SU-DHL-6 (cell line): ENCODE measurements around the gene SMARCAL1.

Source experiments
- H2AFZ ChIP-seq: fragments of 200-600 bp; sonication (generic); 2 replicates; pipeline ENCODE4 v1.6.1; 2014; ENCODE audit warnings: low read depth, mild to moderate bottlenecking, moderate library complexity, mixed read lengths, antibody characterized with exemption, low read length; ENCODE audit not compliant: severe bottlenecking
- H3F3A ChIP-seq: fragments of 200-600 bp; shearing (Covaris generic); 2 replicates; pipeline ENCODE4 v1.6.0; 2016; ENCODE audit warnings: antibody characterized with exemption, mild to moderate bottlenecking; ENCODE audit not compliant: insufficient read depth
- H3K27ac ChIP-seq: fragments of 200-600 bp; sonication (generic); 2 replicates; pipeline ENCODE4 v1.5.1; 2016; ENCODE audit warnings: low read depth, mild to moderate bottlenecking, low read length, moderate library complexity, mixed read lengths
- H3K27me3 ChIP-seq: fragments of 200-600 bp; sonication (generic), shearing (Covaris generic); 2 replicates; pipeline ENCODE4 v1.6.0; 2014; ENCODE audit warnings: mild to moderate bottlenecking, low read length
- H3K36me3 ChIP-seq: fragments of 200-600 bp; sonication (generic); 2 replicates; pipeline ENCODE4 v1.6.1; 2014; ENCODE audit warnings: mild to moderate bottlenecking, low read length, mixed read lengths
- H3K4me2 ChIP-seq: fragments of 300-600, 200-600 bp; shearing (Covaris generic), sonication (generic); 2 replicates; pipeline ENCODE4 v1.6.0; 2014; ENCODE audit warnings: low read length, low read depth, mild to moderate bottlenecking; ENCODE audit not compliant: poor library complexity, severe bottlenecking
- H3K4me3 ChIP-seq: fragments of 200-600 bp; sonication (generic); 2 replicates; pipeline ENCODE4 v1.5.1; 2014; ENCODE audit warnings: antibody characterized with exemption, low read length, mild to moderate bottlenecking, mixed read lengths; ENCODE audit not compliant: insufficient read depth, poor library complexity, severe bottlenecking
- H3K79me2 ChIP-seq: fragments of 200-600 bp; sonication (generic); 2 replicates; pipeline ENCODE4 v1.6.1; 2014; ENCODE audit warnings: mild to moderate bottlenecking, low read length, moderate library complexity; ENCODE audit not compliant: insufficient read depth
- H3K9ac ChIP-seq: fragments of 200-600 bp; sonication (generic); 2 replicates; pipeline ENCODE4 v1.7.0; 2014; ENCODE audit warnings: mild to moderate bottlenecking, low read length
- H3K9me2 ChIP-seq: fragments of 200-600 bp; sonication (generic); replicated peaks from 2 replicates; pipeline ENCODE4 v1.6.1; 2014; ENCODE audit warnings: low read length; ENCODE audit not compliant: insufficient read depth
- H3K9me3 ChIP-seq: fragments of 200-600 bp; sonication (generic); 2 replicates; pipeline ENCODE4 v1.6.1; 2014; ENCODE audit warnings: low read length, mixed read lengths; ENCODE audit not compliant: insufficient read depth
- H4K20me1 ChIP-seq: fragments of 200-600 bp; sonication (generic); 2 replicates; pipeline ENCODE4 v1.6.1; 2014; ENCODE audit warnings: low read depth, mild to moderate bottlenecking, antibody characterized with exemption, low read length, moderate library complexity, mixed read lengths
- EZH2phosphoT487 ChIP-seq: fragments of 200-600 bp; sonication (generic), shearing (Covaris generic); conservative IDR thresholded peaks from 2 replicates; pipeline ENCODE4 v1.6.1; 2018; ENCODE audit warnings: mild to moderate bottlenecking, antibody characterized with exemption, low read length, moderate library complexity, mixed read lengths
- TF ChIP-seq, protein P1 (sequence below): fragments of 200-600 bp; sonication (generic); IDR thresholded peaks from one replicate; pipeline ENCODE4 v1.5.1; 2017; ENCODE audit warnings: antibody characterized with exemption, mild to moderate bottlenecking, low read length, moderate library complexity; ENCODE audit not compliant: insufficient read depth, poor library complexity, severe bottlenecking

Gene SMARCAL1

GRCh38 chr2:216525972-216526371, 113.7 kb downstream of the SMARCAL1 start:
- no peak overlapping the region for H3K4me3 ChIP-seq
- no peaks in the 10 kb centered on the region for H3F3A ChIP-seq
- H3K9me2 ChIP-seq: no peaks in the 10 kb centered on the region
- no peak overlapping the region for H3K4me2 ChIP-seq
- no peaks in the 10 kb centered on the region for H3K79me2 ChIP-seq
- no peak overlapping the region for H3K27ac ChIP-seq
- no peaks in the 10 kb centered on the region for H3K36me3 ChIP-seq
- TF ChIP-seq, protein P1, sequence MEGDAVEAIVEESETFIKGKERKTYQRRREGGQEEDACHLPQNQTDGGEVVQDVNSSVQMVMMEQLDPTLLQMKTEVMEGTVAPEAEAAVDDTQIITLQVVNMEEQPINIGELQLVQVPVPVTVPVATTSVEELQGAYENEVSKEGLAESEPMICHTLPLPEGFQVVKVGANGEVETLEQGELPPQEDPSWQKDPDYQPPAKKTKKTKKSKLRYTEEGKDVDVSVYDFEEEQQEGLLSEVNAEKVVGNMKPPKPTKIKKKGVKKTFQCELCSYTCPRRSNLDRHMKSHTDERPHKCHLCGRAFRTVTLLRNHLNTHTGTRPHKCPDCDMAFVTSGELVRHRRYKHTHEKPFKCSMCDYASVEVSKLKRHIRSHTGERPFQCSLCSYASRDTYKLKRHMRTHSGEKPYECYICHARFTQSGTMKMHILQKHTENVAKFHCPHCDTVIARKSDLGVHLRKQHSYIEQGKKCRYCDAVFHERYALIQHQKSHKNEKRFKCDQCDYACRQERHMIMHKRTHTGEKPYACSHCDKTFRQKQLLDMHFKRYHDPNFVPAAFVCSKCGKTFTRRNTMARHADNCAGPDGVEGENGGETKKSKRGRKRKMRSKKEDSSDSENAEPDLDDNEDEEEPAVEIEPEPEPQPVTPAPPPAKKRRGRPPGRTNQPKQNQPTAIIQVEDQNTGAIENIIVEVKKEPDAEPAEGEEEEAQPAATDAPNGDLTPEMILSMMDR: no peak
- TF ChIP-seq EZH2phosphoT487: no peak
- H3K27me3 ChIP-seq: no peaks in the 10 kb centered on the region
- H3K9ac ChIP-seq: no peak overlapping the region
- H4K20me1 ChIP-seq: no peaks in the 10 kb centered on the region
- H2AFZ ChIP-seq: no peak overlapping the region
- no peaks in the 10 kb centered on the region for H3K9me3 ChIP-seq

GRCh38 chr2:216526939-216527338, 114.7 kb downstream of the SMARCAL1 start:
- H3K4me2 ChIP-seq: no peak overlapping the region
- no peaks in the 10 kb centered on the region for H3F3A ChIP-seq
- H3K9ac ChIP-seq: no peak overlapping the region
- no peak overlapping the region for H3K27ac ChIP-seq
- H3K36me3 ChIP-seq: no peaks in the 10 kb centered on the region
- H3K9me3 ChIP-seq: no peaks in the 10 kb centered on the region
- H2AFZ ChIP-seq: no peak overlapping the region
- no peaks in the 10 kb centered on the region for H3K27me3 ChIP-seq
- no peak overlapping the region for H3K4me3 ChIP-seq
- H3K9me2 ChIP-seq: no peaks in the 10 kb centered on the region
- H3K79me2 ChIP-seq: no peaks in the 10 kb centered on the region
- H4K20me1 ChIP-seq: no peaks in the 10 kb centered on the region
- TF ChIP-seq, protein P1: no peak
- no peak for TF ChIP-seq EZH2phosphoT487

GRCh38 chr2:216527600-216527999, 115.3 kb downstream of the SMARCAL1 start:
- H3K79me2 ChIP-seq: no peaks in the 10 kb centered on the region
- no peak overlapping the region for H3K9ac ChIP-seq
- no peaks in the 10 kb centered on the region for H3F3A ChIP-seq
- H3K27me3 ChIP-seq: no peaks in the 10 kb centered on the region
- H3K4me3 ChIP-seq: no peak overlapping the region
- H3K36me3 ChIP-seq: no peaks in the 10 kb centered on the region
- no peaks in the 10 kb centered on the region for H4K20me1 ChIP-seq
- no peak overlapping the region for H3K4me2 ChIP-seq
- TF ChIP-seq, protein P1: no peak
- TF ChIP-seq EZH2phosphoT487: no peak
- H2AFZ ChIP-seq: no peak overlapping the region
- no peak overlapping the region for H3K27ac ChIP-seq
- no peaks in the 10 kb centered on the region for H3K9me2 ChIP-seq
- no peaks in the 10 kb centered on the region for H3K9me3 ChIP-seq

GRCh38 chr2:216532562-216532961, 120.3 kb downstream of the SMARCAL1 start:
- Histone ChIP-seq H4K20me1 (no peaks in the 10 kb centered on the region), H2AFZ (no peak overlapping the region), H3K27me3 (no peaks in the 10 kb centered on the region), H3K9ac (no peak overlapping the region), H3K9me2 (no peaks in the 10 kb centered on the region), H3K4me2 (no peak overlapping the region), H3K36me3 (no peaks in the 10 kb centered on the region), H3K4me3 (no peak overlapping the region), H3K79me2 (no peaks in the 10 kb centered on the region), H3F3A (no peaks in the 10 kb centered on the region), H3K27ac (no peak overlapping the region), H3K9me3 (no peaks in the 10 kb centered on the region)
- TF ChIP-seq EZH2phosphoT487: no peak
- TF ChIP-seq, protein P1: no peak
